ENCODE measurements around the gene CNPY4.
A peak's percentile ranks its signal among the peaks of the same experiment; 100 is the strongest.

The CNPY4 gene

DNA sequence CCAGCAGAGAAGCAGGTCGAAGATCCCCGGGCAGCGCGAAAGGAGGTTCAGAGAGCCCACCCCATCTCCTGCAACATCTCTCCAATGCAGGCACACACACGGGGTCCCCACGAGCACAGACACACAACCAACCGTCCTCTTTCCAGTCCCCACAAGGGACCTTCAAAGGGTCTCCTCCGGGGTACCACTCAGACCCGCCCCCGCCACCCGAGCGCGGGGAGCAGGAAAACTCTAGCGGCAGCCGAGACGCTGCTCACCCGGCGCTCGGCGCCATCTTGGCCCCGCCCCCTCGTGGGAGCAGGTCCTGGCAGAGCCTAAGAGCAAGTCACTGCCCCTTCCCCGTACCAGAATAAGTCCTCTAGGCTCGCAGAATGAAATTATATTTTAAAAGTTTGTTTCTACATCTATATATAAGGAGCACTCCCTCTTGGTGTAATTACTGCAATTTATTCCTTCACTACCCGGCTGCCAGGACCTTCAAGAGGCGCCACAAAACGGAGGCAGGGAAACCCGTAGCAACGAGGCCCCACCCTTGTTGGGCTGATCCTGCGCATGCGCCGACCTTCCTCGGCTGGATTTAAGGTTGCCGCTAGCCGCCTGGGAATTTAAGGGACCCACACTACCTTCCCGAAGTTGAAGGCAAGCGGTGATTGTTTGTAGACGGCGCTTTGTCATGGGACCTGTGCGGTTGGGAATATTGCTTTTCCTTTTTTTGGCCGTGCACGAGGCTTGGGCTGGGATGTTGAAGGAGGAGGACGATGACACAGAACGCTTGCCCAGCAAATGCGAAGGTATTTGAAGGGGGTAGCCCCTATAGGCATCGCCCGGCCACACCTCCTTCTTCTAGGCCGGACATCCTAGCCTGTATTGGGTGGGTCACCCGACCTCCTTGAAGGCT lies at the start of gene CNPY4, which contains the start of gene TAF6:
Gene CNPY4 (plus strand): TSS at position 563 of the 898 bp plus-strand sequence. CDS start 111 bp downstream, at position 674.
Gene TAF6 (minus strand): TSS at position 287 of the 898 bp plus-strand sequence. CDS start 5,149 bp downstream, outside the sequence.
- DNase-seq, result peak; percentile 98

DNA sequence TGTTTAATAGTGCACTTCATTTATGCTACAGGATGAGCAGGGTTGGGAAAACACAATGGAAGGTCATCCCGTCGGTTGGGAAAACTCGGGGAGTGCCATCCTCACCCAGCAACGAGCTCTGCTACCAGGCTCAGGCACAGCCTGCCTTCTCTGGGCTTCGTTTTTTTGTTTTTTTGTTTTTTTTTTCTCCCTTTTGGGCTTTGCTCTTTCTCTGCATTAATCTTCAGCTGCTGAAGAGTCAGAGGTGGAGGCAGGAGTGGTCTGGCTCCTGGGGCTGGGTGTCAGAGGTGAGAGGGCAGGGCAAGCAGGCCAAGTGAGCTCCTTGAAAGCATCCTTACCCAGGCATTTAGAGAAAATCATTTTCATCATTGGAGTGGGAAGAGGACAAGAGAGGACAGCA lies 49.4 kb upstream of the CNPY4 start:
- no peak for DNase-seq

DNA sequence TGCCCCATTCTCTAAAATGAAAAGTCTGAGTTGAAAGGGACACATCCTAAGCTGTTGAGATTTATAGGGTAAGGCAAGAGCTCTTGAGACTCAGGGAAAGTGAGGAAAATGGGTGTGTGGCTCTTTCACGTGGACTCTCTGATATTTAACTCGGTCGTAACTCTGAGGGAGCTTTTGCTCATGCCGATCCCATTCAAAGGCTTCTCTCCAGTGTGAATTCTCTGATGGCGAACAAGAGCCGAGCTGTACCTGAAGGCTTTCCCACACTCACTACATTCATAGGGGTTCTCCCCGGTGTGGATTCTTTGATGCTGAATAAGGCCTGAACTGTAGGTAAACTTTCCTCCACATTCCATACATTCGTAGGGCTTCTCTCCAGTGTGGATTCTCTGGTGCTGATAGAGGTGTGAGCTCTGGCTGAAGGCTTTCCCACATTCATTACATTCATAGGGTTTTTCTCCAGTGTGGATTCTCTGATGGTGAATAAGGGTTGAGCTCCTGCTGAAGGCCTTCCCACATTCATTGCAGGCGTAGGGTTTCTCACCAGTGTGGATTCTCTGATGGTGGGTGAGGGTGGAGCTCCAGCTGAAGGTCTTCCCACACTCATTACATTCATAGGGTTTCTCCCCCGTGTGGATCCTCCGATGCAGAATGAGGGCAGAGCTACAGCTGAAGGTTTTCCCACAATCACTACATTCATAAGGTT lies 48.3 kb upstream of the CNPY4 start:
- no peak for DNase-seq

- no peak for DNase-seq
Observed at GRCh38 chr7:100072462-100072861, 47.0 kb upstream of the CNPY4 start.

DNA sequence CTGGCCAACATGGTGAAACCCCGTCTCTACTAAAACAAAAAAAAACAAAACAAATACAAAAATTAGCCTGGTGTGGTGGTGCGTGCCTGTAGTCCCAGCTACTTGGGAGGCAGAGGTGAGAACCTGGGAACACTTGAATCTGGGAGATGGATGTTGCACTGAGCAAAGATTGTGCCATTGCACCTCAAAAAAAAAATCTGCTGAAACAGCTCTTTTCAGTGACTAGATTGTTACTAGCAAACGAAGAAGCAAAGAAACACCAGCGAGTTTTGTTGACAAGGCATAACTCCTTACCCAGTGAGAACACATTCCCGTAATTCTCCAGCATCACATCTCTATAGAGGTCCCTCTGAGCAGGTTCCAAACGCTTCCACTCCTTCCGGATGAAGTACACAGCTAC lies 44.6 kb upstream of the CNPY4 start:
- DNase-seq, result no peak

DNA sequence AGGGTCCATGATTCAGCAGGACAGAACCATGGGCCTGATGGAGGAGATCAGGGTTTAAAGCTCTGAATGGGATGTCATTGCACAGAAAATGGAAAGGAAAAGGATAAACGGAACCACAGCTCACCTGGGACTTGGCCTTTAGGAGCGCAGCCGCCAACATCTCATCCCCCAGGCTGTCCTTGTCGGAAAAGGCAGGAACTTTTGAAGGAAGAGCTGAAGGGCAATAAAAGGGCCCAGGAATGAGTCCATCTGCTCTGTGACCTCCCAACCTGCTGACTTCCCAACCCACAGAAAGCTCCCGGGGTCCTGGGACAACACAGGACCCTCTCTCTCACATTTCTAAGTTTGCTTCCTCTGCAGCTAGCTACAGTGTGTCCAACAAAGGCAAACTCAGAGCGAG lies 44.0 kb upstream of the CNPY4 start:
- no peak for DNase-seq

GRCh38 chr7:100077205-100077604 lies 42.2 kb upstream of the CNPY4 start:
- no peak for DNase-seq

- DNase-seq, result no peak
Observed at GRCh38 chr7:100079024-100079560, 40.3 kb upstream of the CNPY4 start.

DNA sequence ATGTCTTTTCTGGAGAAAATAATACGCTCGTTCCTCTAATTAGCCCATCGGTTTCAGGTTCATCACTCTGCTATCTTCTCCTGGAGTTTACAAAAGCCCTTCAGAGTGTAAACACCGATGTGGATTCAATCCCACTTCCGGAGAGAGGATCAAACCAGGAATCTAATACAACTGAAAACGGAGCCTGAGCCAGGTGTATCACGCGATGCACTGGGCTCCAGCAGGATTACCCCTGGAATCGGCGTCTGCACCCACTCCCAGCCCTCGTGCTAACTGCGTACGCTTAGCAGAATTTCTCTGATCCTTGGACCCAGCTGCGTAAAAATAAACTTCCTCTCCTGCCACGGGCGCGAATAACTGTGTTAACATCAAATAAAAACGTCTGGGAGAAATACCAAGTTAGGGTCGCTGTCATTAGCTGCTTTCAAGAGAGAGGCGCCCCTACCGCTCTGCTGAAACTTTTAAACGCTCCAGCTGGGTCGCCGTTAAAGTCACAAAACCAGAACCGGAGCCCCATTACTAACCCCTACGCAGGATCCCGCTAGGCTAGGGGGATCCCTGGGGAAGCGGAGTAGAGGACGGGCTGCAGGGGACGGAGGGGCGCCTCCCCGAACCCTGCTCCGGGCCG lies 38.4 kb upstream of the CNPY4 start:
- DNase-seq, result no peak

DNA sequence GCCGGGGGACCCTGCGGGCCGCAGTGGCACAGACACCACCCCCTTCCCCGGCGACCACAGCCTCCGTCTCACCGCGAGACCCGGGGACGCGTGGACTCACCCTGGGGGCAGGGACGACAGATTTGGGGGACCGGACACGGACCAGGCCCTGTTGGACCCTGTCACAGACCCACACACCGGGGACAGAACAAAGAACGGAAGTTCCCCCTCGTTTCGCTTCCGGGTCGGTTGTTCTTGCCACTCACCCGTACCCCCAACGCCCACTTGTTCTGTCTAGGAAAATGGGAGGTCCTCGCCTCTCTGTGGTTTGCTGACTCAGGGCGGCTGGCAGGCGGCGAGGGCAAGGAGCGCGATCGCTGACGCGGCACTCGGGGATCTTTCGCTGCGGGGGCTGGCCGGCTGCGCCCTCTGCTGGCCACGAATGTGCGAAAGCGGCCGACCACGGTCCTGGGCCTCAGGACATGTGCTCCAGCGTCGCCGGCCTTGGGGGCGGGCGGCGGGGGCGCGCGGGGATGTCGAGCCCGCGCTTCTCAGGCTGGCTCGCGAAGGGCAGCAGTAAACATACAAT lies 37.8 kb upstream of the CNPY4 start, which contains the start of gene ZNF3:
Gene ZNF3 (minus strand): TSS at position 189 of the 568 bp plus-strand sequence. CDS start 4,366 bp downstream, outside the sequence.
- peak; percentile 100 for DNase-seq

DNA sequence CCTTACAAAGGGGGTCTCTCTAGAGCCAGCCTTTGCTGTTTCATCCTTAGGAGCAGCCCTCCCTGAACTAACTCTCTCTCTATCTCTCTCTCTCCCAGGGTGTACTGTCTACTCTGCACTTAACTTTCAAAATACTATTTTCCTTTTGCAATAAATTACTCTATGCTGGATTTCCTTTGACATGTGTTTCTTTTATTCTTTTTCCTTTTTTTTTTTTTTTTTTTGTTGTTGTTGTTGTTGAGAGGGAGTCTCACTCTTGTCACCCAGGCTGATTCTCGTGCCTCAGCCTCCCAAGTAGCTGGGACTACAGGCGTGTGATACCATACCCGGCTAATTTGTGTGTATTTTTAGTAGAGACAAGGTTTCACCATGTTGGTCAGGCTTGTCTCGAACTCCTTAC lies 36.5 kb upstream of the CNPY4 start:
- DNase-seq, result no peak

DNA sequence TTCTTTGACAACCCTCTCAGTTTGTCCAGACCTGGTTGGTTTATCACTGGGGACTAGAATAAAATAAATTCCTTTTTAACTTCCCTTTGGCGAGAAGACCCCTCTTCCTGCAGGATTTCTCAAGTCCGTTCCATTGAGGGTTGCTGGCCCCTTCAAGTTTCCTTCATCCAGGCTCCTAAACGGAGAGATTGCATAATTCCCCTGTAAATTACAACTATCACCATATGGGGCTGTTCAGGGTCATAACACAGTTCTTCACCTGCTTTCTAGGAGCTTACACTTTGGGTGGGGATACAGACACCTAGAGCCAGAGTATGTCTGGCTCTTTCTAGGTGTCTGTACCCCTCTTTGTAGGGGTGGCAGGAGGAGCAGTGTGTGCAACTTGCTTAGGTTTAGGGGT lies 33.9 kb upstream of the CNPY4 start:
- no peak for DNase-seq

DNA sequence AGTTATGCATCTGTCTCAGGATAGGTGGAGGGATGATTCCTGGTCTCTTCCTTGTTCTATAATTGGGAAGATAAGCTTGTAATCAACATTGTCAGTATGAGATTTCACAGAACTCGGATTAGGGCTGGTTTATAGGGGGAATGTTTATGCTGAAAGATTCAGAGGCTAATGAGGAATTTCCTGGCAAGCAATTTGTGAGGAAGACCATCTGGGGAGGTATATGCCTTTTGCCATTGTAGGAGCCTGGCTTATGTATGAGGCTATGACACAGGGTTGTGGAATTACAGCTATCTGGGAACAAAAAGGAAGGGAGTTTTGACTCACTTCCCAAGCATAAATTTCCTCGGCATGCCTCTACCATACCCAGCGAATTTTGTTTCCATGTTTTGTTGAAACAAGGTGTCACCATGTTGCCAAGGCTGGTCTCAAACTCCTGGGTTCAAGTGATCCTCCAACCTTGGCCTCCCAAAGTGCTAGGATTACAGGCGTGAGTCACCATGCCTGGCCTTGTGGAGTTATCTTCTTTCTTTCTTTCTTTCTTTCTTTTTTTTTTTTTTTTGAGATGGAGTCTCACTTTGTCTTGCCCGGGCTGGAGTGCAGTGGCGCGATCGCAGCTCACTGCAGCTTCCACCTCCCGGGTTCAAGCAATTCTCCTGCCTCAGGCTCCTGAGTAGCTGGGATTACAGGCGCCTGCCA lies 32.2 kb upstream of the CNPY4 start:
- DNase-seq, result no peak

- no peak for DNase-seq
Observed at GRCh38 chr7:100088095-100088620, 31.3 kb upstream of the CNPY4 start.

DNA sequence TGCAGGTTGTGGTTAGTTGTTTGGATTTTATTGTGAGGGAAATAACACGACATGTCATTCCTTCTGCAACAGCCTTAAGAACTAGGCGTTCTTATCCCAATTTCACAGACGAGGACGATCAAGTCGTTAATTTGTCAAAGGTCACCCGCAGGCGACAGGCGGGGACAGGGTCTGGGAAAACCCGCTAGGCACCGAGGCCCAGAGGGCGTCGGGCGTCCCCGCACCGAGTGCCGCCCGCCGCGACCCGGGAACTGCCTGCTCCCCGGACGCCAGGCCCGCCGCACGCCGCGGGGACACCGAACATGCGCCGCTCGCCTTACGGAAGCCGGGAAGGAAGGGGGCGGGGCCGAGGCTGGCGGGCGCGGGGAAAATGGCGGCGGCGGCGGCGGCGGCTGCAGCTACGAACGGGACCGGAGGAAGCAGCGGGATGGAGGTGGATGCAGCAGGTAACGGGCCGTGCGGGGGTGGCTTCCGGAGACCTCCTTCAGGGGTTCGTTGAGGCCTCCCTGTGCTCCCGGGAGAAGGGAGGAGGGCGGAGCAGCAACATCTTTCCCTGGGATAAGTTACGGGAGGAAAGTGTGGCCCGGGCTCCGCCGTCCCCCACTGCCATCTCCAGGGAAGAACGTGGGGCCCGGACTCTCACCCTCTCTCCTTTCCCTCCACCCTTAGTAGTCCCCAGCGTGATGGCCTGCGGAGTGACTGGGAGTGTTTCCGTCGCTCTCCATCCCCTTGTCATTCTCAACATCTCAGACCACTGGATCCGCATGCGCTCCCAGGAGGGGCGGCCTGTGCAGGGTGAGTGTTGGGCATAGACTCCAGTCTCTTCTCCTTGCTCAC lies 30.6 kb upstream of the CNPY4 start, which contains the start of gene COPS6:
Gene COPS6 (plus strand): TSS at position 349 of the 837 bp plus-strand sequence. CDS start 22 bp downstream, at position 371.
- peak; percentile 89 for DNase-seq

GRCh38 chr7:100089458-100090196 lies 29.8 kb upstream of the CNPY4 start:
- no peak for DNase-seq

GRCh38 chr7:100090527-100091410 lies 28.7 kb upstream of the CNPY4 start:
- no peak for DNase-seq

DNA sequence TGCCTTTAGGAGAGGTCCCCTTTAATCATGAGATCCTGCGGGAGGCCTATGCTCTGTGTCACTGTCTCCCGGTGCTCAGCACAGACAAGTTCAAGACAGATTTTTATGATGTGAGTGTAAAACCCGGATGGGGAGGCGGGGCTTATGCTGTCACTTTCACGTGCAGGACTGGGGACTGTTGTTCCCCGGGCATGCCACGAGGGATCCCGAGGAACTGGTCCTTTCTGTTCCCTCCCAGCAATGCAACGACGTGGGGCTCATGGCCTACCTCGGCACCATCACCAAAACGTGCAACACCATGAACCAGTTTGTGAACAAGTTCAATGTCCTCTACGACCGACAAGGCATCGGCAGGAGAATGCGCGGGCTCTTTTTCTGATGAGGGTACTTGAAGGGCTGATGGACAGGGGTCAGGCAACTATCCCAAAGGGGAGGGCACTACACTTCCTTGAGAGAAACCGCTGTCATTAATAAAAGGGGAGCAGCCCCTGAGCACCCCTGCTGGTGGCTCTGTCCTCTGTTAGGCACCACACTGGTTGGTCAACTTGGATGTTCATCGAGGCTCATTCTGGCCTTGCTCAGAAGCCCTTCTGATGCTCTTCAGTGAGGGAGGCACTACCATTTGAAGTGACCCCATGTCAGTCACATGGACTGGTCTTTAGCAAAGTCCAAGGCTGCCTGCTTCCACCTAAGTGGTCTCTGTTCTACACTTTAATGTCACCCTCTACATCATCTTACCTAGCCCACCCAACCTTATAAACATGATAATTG lies 27.8 kb upstream of the CNPY4 start:
- peak; percentile 41 for DNase-seq
